NOMO-1 treated with dmso at 0.1 percent for 144 hours (cell line): Measurements from ENCODE around the gene CDK5.
"Not testable (repeated sequence)": the region's sequence is repeated elsewhere in the genome, so short reads cannot be mapped to it uniquely, and the experiment has no call there.

Source experiments
- DNase-seq: peaks from one replicate; lab custom pipeline; 2025; ENCODE audit not compliant: unreplicated experiment; lab: John Stamatoyannopoulos, UW

CDK5 gene

GRCh38 chr7:151058781-151059366 lies 1.2 kb upstream of the CDK5 start:
- DNase-seq: no peak

- DNase-seq: peak; percentile 92
These were observed 488 bp upstream of the CDK5 start for GRCh38 chr7:151057989-151058780.

- DNase-seq: no peak
These were observed 811 bp downstream of the CDK5 start for GRCh38 chr7:151056666-151057505.

GRCh38 chr7:151056283-151056665 lies 1.4 kb downstream of the CDK5 start:
- DNase-seq: no peak

GRCh38 chr7:151053751-151054150 lies 3.9 kb downstream of the CDK5 start:
- no peak for DNase-seq

GRCh38 chr7:151053096-151053495 lies 4.6 kb downstream of the CDK5 start:
- no peak for DNase-seq

GRCh38 chr7:151051108-151051507 lies 6.6 kb downstream of the CDK5 start:
- no peak for DNase-seq

- DNase-seq: no peak
These were observed 8.7 kb downstream of the CDK5 start for GRCh38 chr7:151048911-151049463.

GRCh38 chr7:151047976-151048815 lies 9.5 kb downstream of the CDK5 start, which contains the start of gene ASIC3:
TSS of gene ASIC3 (plus strand) at chr7:151048531. CDS start at chr7:151048886, 355 bp downstream.
- no peak for DNase-seq

GRCh38 chr7:151046603-151047573 lies 10.8 kb downstream of the CDK5 start:
- no peak for DNase-seq

- no peak for DNase-seq
These were observed 11.7 kb downstream of the CDK5 start for GRCh38 chr7:151045967-151046366.

- no peak for DNase-seq
These were observed 12.4 kb downstream of the CDK5 start for GRCh38 chr7:151045262-151045661.

GRCh38 chr7:151043959-151044358 lies 13.7 kb downstream of the CDK5 start:
- DNase-seq: no peak

GRCh38 chr7:151043449-151043848 lies 14.2 kb downstream of the CDK5 start:
- not testable (repeated sequence) for DNase-seq

GRCh38 chr7:151040616-151041375 lies 16.9 kb downstream of the CDK5 start:
- no peak for DNase-seq

GRCh38 chr7:151039850-151040548 lies 17.7 kb downstream of the CDK5 start:
- no peak for DNase-seq

- DNase-seq: peak; percentile 14
These were observed 18.5 kb downstream of the CDK5 start for GRCh38 chr7:151038951-151039849.
